Measurements from ENCODE around the gene C1QTNF9B.

Gene C1QTNF9B

DNA sequence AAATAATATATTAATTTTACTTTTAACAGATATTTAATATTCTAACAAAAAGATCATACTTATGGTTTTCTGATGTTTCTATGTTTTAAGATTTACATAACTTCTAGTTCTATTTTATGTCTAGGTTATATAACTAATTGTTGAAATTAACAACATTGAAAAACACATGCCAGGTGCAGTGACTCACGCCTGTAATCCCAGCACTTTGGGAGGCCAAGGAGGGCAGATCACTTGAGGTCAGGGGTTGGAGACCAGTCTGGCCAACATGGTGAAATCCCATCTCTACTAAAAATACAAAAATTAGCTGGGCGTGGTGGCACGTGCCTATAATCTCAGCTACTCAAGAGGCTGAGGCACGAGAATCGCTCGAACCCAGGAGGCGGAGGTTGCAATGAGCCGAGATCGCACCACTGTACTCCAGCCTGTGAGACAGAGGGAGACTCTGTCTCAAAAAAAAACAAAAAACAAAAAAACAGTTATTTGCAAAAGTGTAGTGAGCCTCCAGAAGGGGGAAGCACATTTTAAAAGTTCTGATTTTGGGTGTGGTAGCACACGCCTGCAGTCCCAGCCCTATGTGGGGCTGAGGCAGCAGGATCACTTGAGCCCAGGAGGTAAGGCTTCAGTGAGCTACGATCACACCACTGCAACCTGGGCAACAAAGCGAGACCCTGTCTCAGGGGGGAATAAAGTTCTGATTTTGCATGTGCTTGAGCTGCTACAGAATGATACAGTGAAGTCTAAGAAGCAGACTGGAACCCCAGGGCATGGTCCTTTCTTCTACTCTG is 26.8 kb downstream of the C1QTNF9B start:
- ChIA-PET POLR2A (no interaction called here), CTCF (interaction anchor here (0.7 to 1.3 kb wide), 6 partner anchors 26 to 403 kb away, joined by 3 to 5 read pairs (median 3); no protein-coding TSS in a partner anchor)
- over 99% methylated on average over 10 of the region's 12 CpGs for WGBS (ENCODE audit: insufficient coverage)
- Histone ChIP-seq H3K36me3 (ENCODE audit: control insufficient read depth in 4 of 4, insufficient read depth in 4 of 4, low read length in 3 of 4) (peaks cover 0 to 3% (median under 1%) of the 10 kb centered on the region in 4 experiments), H3K27ac (ENCODE audit: insufficient read depth in 1 of 2, low read depth in 1 of 2, low read length in 2 of 2, poor library complexity in 1 of 2, severe bottlenecking in 2 of 2) (no peak overlapping the region), H3K9me3 (ENCODE audit: control extremely low read depth in 1 of 5, control insufficient read depth in 4 of 5, insufficient read depth in 2 of 5, low read depth in 1 of 5, low read length in 4 of 5) (no peaks in the 10 kb centered on the region), H3K4me1 (ENCODE audit: control extremely low read depth in 1 of 4, control insufficient read depth in 4 of 4, insufficient read depth in 4 of 4, low read length in 3 of 4) (peaks cover 0 to 7% (median 2%) of the 10 kb centered on the region in 4 experiments), H3K27me3 (replicated peaks in 2 of 5; ENCODE audit: control insufficient read depth in 4 of 5, insufficient read depth in 5 of 5, low read length in 4 of 5) (no peaks in the 10 kb centered on the region), H3K4me3 (ENCODE audit: control insufficient read depth in 1 of 7, extremely low read depth in 1 of 7, insufficient read depth in 4 of 7, low read depth in 2 of 7, low read length in 6 of 7) (no peak overlapping the region)
- no peak for DNase-seq

DNA sequence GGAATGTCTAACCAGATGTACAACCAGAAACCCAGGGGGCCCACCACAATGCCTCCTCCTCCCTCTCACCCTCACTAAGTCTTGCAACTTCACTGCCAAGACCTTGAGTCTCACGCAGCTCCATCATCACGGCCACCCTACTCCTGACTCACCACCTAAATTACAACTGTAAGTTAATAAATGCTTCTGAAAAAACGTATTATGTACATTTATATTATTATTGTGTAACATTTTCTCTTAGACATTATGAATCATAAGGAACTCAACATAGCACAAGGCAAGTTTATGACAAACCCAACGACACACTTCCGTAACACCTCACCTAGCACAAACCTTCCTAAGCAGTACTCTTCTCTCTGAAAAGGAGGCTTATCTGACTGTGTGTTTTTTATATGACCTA is 28.8 kb downstream of the C1QTNF9B start:
- CTCF ChIA-PET = interaction anchor here (0.8 to 2.5 kb wide), 6 partner anchors 13 to 401 kb away, joined by 3 to 18 read pairs (median 4); no protein-coding TSS in a partner anchor
- no peaks in the 10 kb centered on the region for H3K9me3 ChIP-seq (ENCODE audit: control extremely low read depth in 1 of 5, control insufficient read depth in 4 of 5, insufficient read depth in 2 of 5, low read depth in 1 of 5, low read length in 4 of 5)

DNA sequence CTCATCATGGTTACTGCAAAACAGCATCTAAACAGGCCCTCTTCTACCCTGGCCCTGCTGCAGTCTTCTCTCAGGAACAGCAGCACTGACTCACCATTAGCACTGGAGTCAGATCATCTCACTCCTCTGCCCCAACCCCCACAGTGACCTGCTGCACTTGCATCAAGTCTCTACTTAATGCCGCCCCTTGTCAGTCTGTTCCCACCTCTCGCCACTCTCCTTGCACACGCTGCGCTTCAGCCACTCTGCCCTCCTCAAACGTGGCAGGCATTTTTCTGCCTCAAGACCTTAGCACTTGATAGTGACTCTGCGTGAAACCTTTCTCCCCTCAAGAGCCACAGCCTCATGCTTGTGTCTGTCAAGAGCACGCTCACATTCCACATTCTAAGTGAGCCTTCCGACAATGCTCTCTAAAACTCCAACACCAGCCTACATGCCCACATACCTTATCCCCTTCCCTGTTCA is 30.2 kb downstream of the C1QTNF9B start:
- H3K4me3 ChIP-seq (ENCODE audit: control insufficient read depth in 1 of 7, extremely low read depth in 1 of 7, insufficient read depth in 4 of 7, low read depth in 2 of 7, low read length in 6 of 7) = no peak overlapping the region

More for the DNA sequence above, 28.8 kb downstream of the C1QTNF9B start:
- POLR2A ChIA-PET = no interaction called here
- Histone ChIP-seq H3K4me1 (ENCODE audit: control extremely low read depth in 1 of 4, control insufficient read depth in 4 of 4, insufficient read depth in 4 of 4, low read length in 3 of 4) (peaks cover 0 to 11% (median 2%) of the 10 kb centered on the region in 4 experiments), H3K27me3 (replicated peaks in 2 of 5; ENCODE audit: control insufficient read depth in 4 of 5, insufficient read depth in 5 of 5, low read length in 4 of 5) (no peaks in the 10 kb centered on the region), H3K27ac (ENCODE audit: insufficient read depth in 1 of 2, low read depth in 1 of 2, low read length in 2 of 2, poor library complexity in 1 of 2, severe bottlenecking in 2 of 2) (no peak overlapping the region), H3K36me3 (ENCODE audit: control insufficient read depth in 4 of 4, insufficient read depth in 4 of 4, low read length in 3 of 4) (peaks cover 0 to 3% (median under 1%) of the 10 kb centered on the region in 4 experiments), H3K4me3 (ENCODE audit: control insufficient read depth in 1 of 7, extremely low read depth in 1 of 7, insufficient read depth in 4 of 7, low read depth in 2 of 7, low read length in 6 of 7) (no peak overlapping the region)
- no peak for DNase-seq
- WGBS (ENCODE audit: insufficient coverage) = no CpG with 5 or more reads among the region's 5 CpGs

DNA sequence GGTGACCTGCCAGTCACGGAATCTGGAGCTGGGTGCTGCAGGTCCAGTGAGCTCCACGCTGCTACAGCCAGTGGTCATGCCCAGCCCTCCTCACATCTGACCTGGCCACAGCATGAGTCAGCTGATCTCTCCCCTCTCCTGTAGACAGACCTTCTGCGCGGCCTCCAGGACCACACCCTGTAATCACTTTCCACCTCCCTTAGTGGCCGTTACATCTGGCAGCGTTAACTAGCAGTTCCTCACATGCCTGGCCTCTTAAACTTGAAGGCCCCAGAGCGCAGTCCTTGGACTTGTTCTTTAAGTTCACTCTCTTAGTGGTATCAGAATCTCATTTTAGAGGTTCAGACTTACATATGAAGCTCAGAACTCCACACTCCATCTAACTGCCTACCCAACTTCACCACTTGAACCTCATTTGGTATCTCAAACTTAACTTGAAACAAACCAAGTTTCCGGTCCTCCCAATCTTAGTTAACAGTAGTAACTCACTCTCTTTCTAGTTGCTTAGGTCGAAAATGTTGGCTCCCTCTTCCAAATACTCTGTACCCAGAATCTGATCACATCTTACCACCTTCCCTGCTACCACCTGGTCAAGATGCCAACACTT is 30.8 kb downstream of the C1QTNF9B start:
- POLR2A ChIA-PET = no interaction called here
- 92% methylated on average over 9 of the region's 9 CpGs for WGBS (ENCODE audit: insufficient coverage)
- Histone ChIP-seq H3K27me3 (replicated peaks in 2 of 5; ENCODE audit: control insufficient read depth in 4 of 5, insufficient read depth in 5 of 5, low read length in 4 of 5) (no peaks in the 10 kb centered on the region), H3K9me3 (ENCODE audit: control extremely low read depth in 1 of 5, control insufficient read depth in 4 of 5, insufficient read depth in 2 of 5, low read depth in 1 of 5, low read length in 4 of 5) (no peaks in the 10 kb centered on the region), H3K4me3 (ENCODE audit: control insufficient read depth in 1 of 7, extremely low read depth in 1 of 7, insufficient read depth in 4 of 7, low read depth in 2 of 7, low read length in 6 of 7) (no peak overlapping the region), H3K27ac (ENCODE audit: insufficient read depth in 1 of 2, low read depth in 1 of 2, low read length in 2 of 2, poor library complexity in 1 of 2, severe bottlenecking in 2 of 2) (no peak overlapping the region), H3K36me3 (ENCODE audit: control insufficient read depth in 4 of 4, insufficient read depth in 4 of 4, low read length in 3 of 4) (peaks cover 0 to 3% (median 2%) of the 10 kb centered on the region in 4 experiments), H3K4me1 (ENCODE audit: control extremely low read depth in 1 of 4, control insufficient read depth in 4 of 4, insufficient read depth in 4 of 4, low read length in 3 of 4) (peaks cover 0 to 11% (median 2%) of the 10 kb centered on the region in 4 experiments)
- no peak for DNase-seq
- CTCF ChIA-PET = interaction anchor here (0.7 to 1.5 kb wide), 9 partner anchors 9 to 399 kb away, joined by 3 to 7 read pairs (median 3); no protein-coding TSS in a partner anchor

More for the DNA sequence above, 30.2 kb downstream of the C1QTNF9B start:
- no peak overlapping the region for H3K27ac ChIP-seq (ENCODE audit: insufficient read depth in 1 of 2, low read depth in 1 of 2, low read length in 2 of 2, poor library complexity in 1 of 2, severe bottlenecking in 2 of 2)
- no peaks in the 10 kb centered on the region for H3K9me3 ChIP-seq (ENCODE audit: control extremely low read depth in 1 of 5, control insufficient read depth in 4 of 5, insufficient read depth in 2 of 5, low read depth in 1 of 5, low read length in 4 of 5)
- H3K4me1 ChIP-seq (ENCODE audit: control extremely low read depth in 1 of 4, control insufficient read depth in 4 of 4, insufficient read depth in 4 of 4, low read length in 3 of 4) = peaks cover 0 to 11% (median 2%) of the 10 kb centered on the region in 4 experiments
- no peaks in the 10 kb centered on the region for H3K27me3 ChIP-seq (replicated peaks in 2 of 5; ENCODE audit: control insufficient read depth in 4 of 5, insufficient read depth in 5 of 5, low read length in 4 of 5)
- POLR2A ChIA-PET = no interaction called here
- H3K36me3 ChIP-seq (ENCODE audit: control insufficient read depth in 4 of 4, insufficient read depth in 4 of 4, low read length in 3 of 4) = peaks cover 0 to 3% (median under 1%) of the 10 kb centered on the region in 4 experiments
- DNase-seq = no peak
- WGBS (ENCODE audit: insufficient coverage) = 98% methylated on average over 8 of the region's 8 CpGs
- CTCF ChIA-PET = interaction anchor here (0.8 to 1.5 kb wide), 5 partner anchors 10 to 400 kb away, joined by 3 to 4 read pairs (median 3); no protein-coding TSS in a partner anchor

DNA sequence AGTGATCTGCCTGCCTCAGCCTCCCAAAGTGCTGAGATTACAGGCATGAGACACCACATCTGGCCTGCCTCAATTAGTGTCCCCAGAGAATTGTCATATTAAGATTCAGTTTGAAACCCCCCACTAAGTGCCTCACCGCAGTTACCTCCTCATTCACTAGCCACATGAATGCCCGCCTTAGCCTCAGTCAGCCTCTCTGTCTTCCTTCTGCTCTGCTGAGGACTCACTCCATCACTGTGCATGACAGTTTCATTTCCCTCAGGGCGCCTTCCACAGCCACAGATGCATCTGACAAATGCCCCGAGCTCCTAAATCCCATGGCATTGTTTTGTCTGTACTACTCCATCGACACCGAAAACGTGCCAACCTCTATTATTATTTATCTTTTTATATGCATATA is 31.4 kb downstream of the C1QTNF9B start:
- peaks cover 0 to 11% (median 2%) of the 10 kb centered on the region in 4 experiments for H3K4me1 ChIP-seq (ENCODE audit: control extremely low read depth in 1 of 4, control insufficient read depth in 4 of 4, insufficient read depth in 4 of 4, low read length in 3 of 4)
- POLR2A ChIA-PET = no interaction called here

DNA sequence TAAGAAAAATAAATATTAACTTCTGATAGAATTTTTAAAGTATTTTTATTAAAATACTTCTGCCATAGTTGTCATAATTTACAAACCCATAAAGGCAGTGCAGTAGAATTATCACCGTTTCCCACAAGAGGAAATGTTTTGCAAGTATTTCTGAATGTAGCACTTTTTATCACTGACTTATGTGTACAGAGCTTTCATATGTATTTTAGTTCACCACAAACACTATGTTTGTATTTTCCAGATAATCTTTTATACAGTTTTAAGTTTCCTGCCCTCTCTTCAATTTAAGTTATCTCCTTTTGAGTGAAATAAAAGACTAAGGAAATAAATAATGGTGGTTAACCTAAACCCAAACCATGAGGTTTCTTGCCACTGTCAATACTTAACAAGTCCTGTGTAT is 32.3 kb downstream of the C1QTNF9B start:
- POLR2A ChIA-PET = no interaction called here
- DNase-seq = peak; percentile 21 to 70 (median 35)
- CTCF ChIA-PET = interaction anchor here (1.0 to 1.4 kb wide), 2 partner anchors 12 to 17 kb away, joined by 3 to 4 read pairs; no protein-coding TSS in a partner anchor
- no peak overlapping the region for H3K4me3 ChIP-seq (ENCODE audit: control insufficient read depth in 1 of 7, extremely low read depth in 1 of 7, insufficient read depth in 4 of 7, low read depth in 2 of 7, low read length in 6 of 7)
- no CpG with 5 or more reads among the region's 1 CpG for WGBS (ENCODE audit: insufficient coverage)
- no peak overlapping the region for H3K27ac ChIP-seq (ENCODE audit: insufficient read depth in 1 of 2, low read depth in 1 of 2, low read length in 2 of 2, poor library complexity in 1 of 2, severe bottlenecking in 2 of 2)
- H3K4me1 ChIP-seq (ENCODE audit: control extremely low read depth in 1 of 4, control insufficient read depth in 4 of 4, insufficient read depth in 4 of 4, low read length in 3 of 4) = peaks cover 0 to 11% (median 2%) of the 10 kb centered on the region in 4 experiments
- no peaks in the 10 kb centered on the region for H3K27me3 ChIP-seq (replicated peaks in 2 of 5; ENCODE audit: control insufficient read depth in 4 of 5, insufficient read depth in 5 of 5, low read length in 4 of 5)
- peaks cover 0 to 3% (median 2%) of the 10 kb centered on the region in 4 experiments for H3K36me3 ChIP-seq (ENCODE audit: control insufficient read depth in 4 of 4, insufficient read depth in 4 of 4, low read length in 3 of 4)
- no peaks in the 10 kb centered on the region for H3K9me3 ChIP-seq (ENCODE audit: control extremely low read depth in 1 of 5, control insufficient read depth in 4 of 5, insufficient read depth in 2 of 5, low read depth in 1 of 5, low read length in 4 of 5)

More for the DNA sequence above, 31.4 kb downstream of the C1QTNF9B start:
- no peaks in the 10 kb centered on the region for H3K9me3 ChIP-seq (ENCODE audit: control extremely low read depth in 1 of 5, control insufficient read depth in 4 of 5, insufficient read depth in 2 of 5, low read depth in 1 of 5, low read length in 4 of 5)
- H3K4me3 ChIP-seq (ENCODE audit: control insufficient read depth in 1 of 7, extremely low read depth in 1 of 7, insufficient read depth in 4 of 7, low read depth in 2 of 7, low read length in 6 of 7) = no peak overlapping the region
- WGBS (ENCODE audit: insufficient coverage) = 88% methylated on average over 5 of the region's 7 CpGs
- no peaks in the 10 kb centered on the region for H3K27me3 ChIP-seq (replicated peaks in 2 of 5; ENCODE audit: control insufficient read depth in 4 of 5, insufficient read depth in 5 of 5, low read length in 4 of 5)
- peaks cover 0 to 3% (median 2%) of the 10 kb centered on the region in 4 experiments for H3K36me3 ChIP-seq (ENCODE audit: control insufficient read depth in 4 of 4, insufficient read depth in 4 of 4, low read length in 3 of 4)
- no peak for DNase-seq
- CTCF ChIA-PET = interaction anchor here (0.7 to 1.5 kb wide), 7 partner anchors 9 to 399 kb away, joined by 3 to 7 read pairs (median 3); no protein-coding TSS in a partner anchor
- H3K27ac ChIP-seq (ENCODE audit: insufficient read depth in 1 of 2, low read depth in 1 of 2, low read length in 2 of 2, poor library complexity in 1 of 2, severe bottlenecking in 2 of 2) = no peak overlapping the region
